Activated CD4-positive, alpha-beta memory T cell treated with anti-CD3 and anti-CD28 coated beads for 36 hours (primary cell): ENCODE data around the gene IPP. TPM values are rescaled to one million over a fixed set of nuclear protein-coding genes. Genes with fewer than 3 reads are reported as not detected.
A peak's percentile ranks its signal among the peaks of the same experiment; 100 is the strongest.

Source experiments
- CTCF ChIA-PET: fragments of 350-600 bp; sonication (Branson Sonifier 250); formaldehyde crosslinking; loops from one replicate; lab custom pipeline; 2021; ENCODE audit warnings: antibody characterized with exemption, inconsistent platforms; lab: Charles Lee
- POLR2A ChIA-PET: fragments of 350-600 bp; sonication (Branson Sonifier 250); formaldehyde crosslinking; loops from one replicate; lab custom pipeline; 2021; ENCODE audit warnings: antibody characterized with exemption; lab: Charles Lee
- DNase-seq: peaks from one replicate; pipeline ENCODE4 v3.0.0-alpha.2; 2020
- H3K27ac Mint-ChIP-seq: one replicate; pipeline ENCODE4 v1.8.0; 2021; ENCODE audit warnings: mixed read lengths
- H3K27me3 Mint-ChIP-seq: one replicate; pipeline ENCODE4 v1.8.0; 2021; ENCODE audit warnings: mixed read lengths
- H3K36me3 Mint-ChIP-seq: one replicate; pipeline ENCODE4 v1.8.0; 2021; ENCODE audit warnings: mixed read lengths
- H3K4me1 Mint-ChIP-seq: one replicate; pipeline ENCODE4 v1.8.0; 2021; ENCODE audit warnings: low read depth, mixed read lengths
- H3K4me3 Mint-ChIP-seq: one replicate; pipeline ENCODE4 v1.8.0; 2021; ENCODE audit warnings: mild to moderate bottlenecking, mixed read lengths
- H3K9me3 Mint-ChIP-seq: one replicate; pipeline ENCODE4 v1.8.0; 2021; ENCODE audit warnings: mixed read lengths
- intact Hi-C: fragments of 100-400 bp; cut with micrococcal nuclease; formaldehyde crosslinking; loops from one replicate; pipeline ENCODE4 v1.15.1; 2023
- total RNA-seq, 2 experiments: library from RNA; stranded (reverse); gene quantifications; one replicate each; pipeline ENCODE4 v1.2.3, GENCODE V29; 2021

The IPP gene
- total RNA-seq, 2 experiments from 2014 or later = 21.4 to 22.9 TPM

GRCh38 chr1:45687754-45688740 lies 62.4 kb downstream of the IPP start, which contains the start of gene TMEM69:
Gene TMEM69, plus strand, starts transcription at chr1:45688181. Its CDS starts 2,888 bp downstream, at chr1:45691069.
- DNase-seq = peak; percentile 89
- peak within 1 kb of the TSS; percentile 99 for H3K27ac Mint-ChIP-seq
- H3K4me1 Mint-ChIP-seq = peaks cover 38% of the 10 kb centered on the region
- intact Hi-C loops = loop anchor here (1.0 to 10.0 kb wide), 12 partner anchors 62 to 881 kb away; partner anchors contain the start of genes BTBD19, CCDC163, DYNLT4 and IPP
- H3K9me3 Mint-ChIP-seq = no peaks in the 10 kb centered on the region
- H3K4me3 Mint-ChIP-seq = peak within 1 kb of the TSS; percentile 99
- peaks cover 29% of the 10 kb centered on the region for H3K36me3 Mint-ChIP-seq
- ChIA-PET POLR2A (interaction anchor here (0.8 to 2.6 kb wide), 8 partner anchors 10 to 957 kb away, joined by 3 to 16 read pairs (median 4); partner anchors contain the start of genes NASP and RNU5D-1), CTCF (interaction anchor here (1.1 kb wide), 1 partner anchor 34 kb away, joined by 3 read pairs; no protein-coding TSS in a partner anchor)
- no peaks in the 10 kb centered on the region for H3K27me3 Mint-ChIP-seq

DNA sequence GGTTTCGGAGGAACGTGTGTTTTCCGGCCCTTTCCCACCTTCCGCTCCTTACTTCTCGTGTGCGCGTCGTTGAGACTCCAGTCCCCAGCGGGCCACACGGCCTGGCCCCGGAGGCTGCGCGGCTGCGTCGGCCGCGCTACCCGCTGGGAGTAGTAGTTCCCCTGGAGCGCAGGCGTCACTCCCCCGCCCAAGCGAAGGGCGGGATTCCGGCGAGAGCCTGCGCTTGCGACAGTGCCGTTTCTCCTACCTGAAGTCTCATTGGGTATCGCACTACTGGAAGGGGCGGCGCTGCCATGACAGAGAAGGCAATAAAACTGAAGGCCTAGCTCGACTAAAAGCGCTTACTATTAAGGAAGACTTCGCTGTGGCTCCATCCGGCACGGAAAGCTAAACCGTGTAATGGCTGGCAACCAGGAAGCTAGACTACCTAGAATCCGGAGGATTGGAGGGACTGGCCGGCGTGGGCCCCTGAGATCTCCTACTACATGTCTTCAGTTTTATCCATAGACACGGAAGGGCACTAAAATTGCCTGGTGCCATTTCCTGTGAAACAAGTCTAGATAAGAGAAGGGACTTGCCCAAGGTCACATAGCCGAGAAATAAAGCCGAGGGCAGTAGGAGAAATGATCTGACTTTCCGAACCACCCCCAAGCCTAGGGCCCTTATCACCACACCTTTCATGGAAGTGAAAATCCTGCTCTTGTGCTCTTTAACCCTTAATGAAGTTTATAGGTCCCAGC lies 63.3 kb downstream of the IPP start:
- peaks cover 45% of the 10 kb centered on the region for H3K4me1 Mint-ChIP-seq

GRCh38 chr1:45686288-45687013 lies 64.0 kb downstream of the IPP start, which contains the start of gene GPBP1L1:
Gene GPBP1L1, minus strand, starts transcription at chr1:45686533. Its CDS starts 27,446 bp downstream, at chr1:45659087.
- Mint-ChIP-seq H3K27ac (peak within 1 kb of the TSS; percentile 99), H3K27me3 (no peaks in the 10 kb centered on the region), H3K4me1 (peaks cover 50% of the 10 kb centered on the region), H3K4me3 (peak within 1 kb of the TSS; percentile 99), H3K9me3 (no peaks in the 10 kb centered on the region), H3K36me3 (peaks cover 25% of the 10 kb centered on the region)
- intact Hi-C loops = loop anchor here (1.0 to 10.0 kb wide), 12 partner anchors 31 to 879 kb away; partner anchors contain the start of genes BTBD19, DYNLT4, IPP and LRRC41
- peak; percentile 99 for DNase-seq
- CTCF ChIA-PET = interaction anchor here (1.1 to 1.8 kb wide), 7 partner anchors 10 to 538 kb away, joined by 3 to 13 read pairs (median 3); no protein-coding TSS in a partner anchor
- POLR2A ChIA-PET = interaction anchor here (0.6 to 2.6 kb wide), 13 partner anchors 8 to 956 kb away, joined by 3 to 16 read pairs (median 4); partner anchors contain the start of genes MUTYH, NASP, PRDX1 and RNU5D-1

More for the DNA sequence above, 63.3 kb downstream of the IPP start:
- Mint-ChIP-seq H3K4me3 (peak overlapping the region; percentile 99), H3K27ac (peak overlapping the region; percentile 99), H3K27me3 (no peaks in the 10 kb centered on the region), H3K36me3 (peaks cover 27% of the 10 kb centered on the region), H3K9me3 (no peaks in the 10 kb centered on the region)
- DNase-seq = peak; percentile 98
- POLR2A ChIA-PET = interaction anchor here (0.6 to 2.6 kb wide), 6 partner anchors 9 to 956 kb away, joined by 3 to 16 read pairs (median 6); partner anchors contain the start of genes NASP, PRDX1 and RNU5D-1
- intact Hi-C loops = loop anchor here (1.0 to 10.0 kb wide), 10 partner anchors 63 to 880 kb away; partner anchors contain the start of genes BTBD19, DYNLT4, IPP and LRRC41
- CTCF ChIA-PET = interaction anchor here (1.3 to 1.8 kb wide), 3 partner anchors 10 to 43 kb away, joined by 3 to 13 read pairs (median 3); no protein-coding TSS in a partner anchor

DNA sequence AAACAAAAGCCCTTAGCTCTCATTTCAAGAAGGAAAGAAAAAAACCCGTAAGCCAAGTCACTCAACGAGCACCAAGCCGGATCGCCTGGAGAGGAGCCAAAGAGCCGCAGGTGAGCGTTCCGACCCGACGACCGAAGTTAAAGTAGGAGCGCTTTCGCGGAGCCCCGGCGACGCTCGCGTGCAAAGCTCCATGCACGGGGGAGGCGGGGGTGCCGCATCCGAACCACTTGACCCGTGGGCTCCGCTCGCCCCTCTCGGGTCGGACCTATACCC lies 64.5 kb downstream of the IPP start:
- peak; percentile 72 for DNase-seq
- POLR2A ChIA-PET = interaction anchor here (0.7 to 2.6 kb wide), 12 partner anchors 8 to 346 kb away, joined by 3 to 16 read pairs (median 4); partner anchors contain the start of genes MUTYH, NASP, PRDX1 and TOE1
- peaks cover 22% of the 10 kb centered on the region for H3K36me3 Mint-ChIP-seq
- no peaks in the 10 kb centered on the region for H3K9me3 Mint-ChIP-seq
- intact Hi-C loops = loop anchor here (1.0 to 10.0 kb wide), 10 partner anchors 31 to 879 kb away; partner anchors contain the start of genes BTBD19, DYNLT4, LRRC41 and MAST2
- peak overlapping the region; percentile 99 for H3K4me3 Mint-ChIP-seq
- H3K27me3 Mint-ChIP-seq = no peaks in the 10 kb centered on the region
- peaks cover 54% of the 10 kb centered on the region for H3K4me1 Mint-ChIP-seq
- H3K27ac Mint-ChIP-seq = peak overlapping the region; percentile 99
- CTCF ChIA-PET = interaction anchor here (0.7 to 1.8 kb wide), 8 partner anchors 9 to 538 kb away, joined by 3 to 13 read pairs (median 3); no protein-coding TSS in a partner anchor

GRCh38 chr1:45685308-45686014 lies 65.0 kb downstream of the IPP start:
- H3K9me3 Mint-ChIP-seq = no peaks in the 10 kb centered on the region
- H3K4me1 Mint-ChIP-seq = peaks cover 56% of the 10 kb centered on the region
- peaks cover 20% of the 10 kb centered on the region for H3K36me3 Mint-ChIP-seq
- peak overlapping the region; percentile 99 for H3K27ac Mint-ChIP-seq
- ChIA-PET CTCF (interaction anchor here (0.7 to 1.8 kb wide), 8 partner anchors 9 to 539 kb away, joined by 3 to 13 read pairs (median 3); no protein-coding TSS in a partner anchor), POLR2A (interaction anchor here (0.7 to 2.6 kb wide), 12 partner anchors 7 to 345 kb away, joined by 3 to 16 read pairs (median 4); partner anchors contain the start of genes MUTYH, NASP, PRDX1 and TOE1)
- H3K4me3 Mint-ChIP-seq = peak overlapping the region; percentile 99
- DNase-seq = no peak
- H3K27me3 Mint-ChIP-seq = no peaks in the 10 kb centered on the region
- intact Hi-C loops = loop anchor here (1.0 to 10.0 kb wide), 10 partner anchors 30 to 878 kb away; partner anchors contain the start of genes BTBD19, DYNLT4, LRRC41 and MAST2

DNA sequence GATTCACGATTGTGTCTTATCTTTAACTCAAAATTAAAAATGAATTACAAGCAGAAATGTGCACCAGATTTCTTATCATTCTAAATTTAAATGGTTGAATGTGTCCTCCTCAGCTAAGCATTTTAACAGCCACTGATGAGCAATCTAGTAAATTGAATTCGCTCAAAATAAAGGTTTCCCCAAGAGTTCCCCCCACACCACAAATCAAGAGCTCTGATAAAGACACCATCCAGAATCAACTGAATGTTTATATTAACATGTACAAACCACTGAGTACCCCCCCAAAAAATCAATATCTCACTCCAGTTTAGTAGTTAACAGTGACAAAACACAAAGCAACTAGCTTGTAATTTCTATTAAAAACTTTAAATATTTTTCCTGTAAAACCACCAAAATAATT lies 66.1 kb downstream of the IPP start:
- H3K4me1 Mint-ChIP-seq = peaks cover 55% of the 10 kb centered on the region
- intact Hi-C loops = loop anchor here (10.0 kb wide), 2 partner anchors 500 to 620 kb away; partner anchors contain the start of genes LRRC41 and UQCRH
- H3K36me3 Mint-ChIP-seq = peaks cover 14% of the 10 kb centered on the region
- H3K27ac Mint-ChIP-seq = no peak overlapping the region
- DNase-seq = no peak
- POLR2A ChIA-PET = interaction anchor here (1.2 kb wide), 1 partner anchor 12 kb away, joined by 3 read pairs; no protein-coding TSS in a partner anchor
- peak overlapping the region; percentile 58 for H3K4me3 Mint-ChIP-seq
- H3K27me3 Mint-ChIP-seq = no peaks in the 10 kb centered on the region
- CTCF ChIA-PET = interaction anchor here (0.6 to 1.4 kb wide), 3 partner anchors 11 to 970 kb away, joined by 3 read pairs; no protein-coding TSS in a partner anchor
- H3K9me3 Mint-ChIP-seq = no peaks in the 10 kb centered on the region

GRCh38 chr1:45682942-45683341 lies 67.5 kb downstream of the IPP start:
- POLR2A ChIA-PET = no interaction called here
- intact Hi-C loops = loop anchor here (10.0 kb wide), 2 partner anchors 502 to 622 kb away; partner anchors contain the start of genes LRRC41 and UQCRH
- no peaks in the 10 kb centered on the region for H3K27me3 Mint-ChIP-seq
- H3K27ac Mint-ChIP-seq = no peak overlapping the region
- CTCF ChIA-PET = interaction anchor here (0.6 to 0.8 kb wide), 2 partner anchors 190 to 797 kb away, joined by 3 read pairs; no protein-coding TSS in a partner anchor
- H3K9me3 Mint-ChIP-seq = no peaks in the 10 kb centered on the region
- no peak for DNase-seq
- H3K36me3 Mint-ChIP-seq = peaks cover 10% of the 10 kb centered on the region
- peaks cover 61% of the 10 kb centered on the region for H3K4me1 Mint-ChIP-seq
- H3K4me3 Mint-ChIP-seq = no peak overlapping the region

DNA sequence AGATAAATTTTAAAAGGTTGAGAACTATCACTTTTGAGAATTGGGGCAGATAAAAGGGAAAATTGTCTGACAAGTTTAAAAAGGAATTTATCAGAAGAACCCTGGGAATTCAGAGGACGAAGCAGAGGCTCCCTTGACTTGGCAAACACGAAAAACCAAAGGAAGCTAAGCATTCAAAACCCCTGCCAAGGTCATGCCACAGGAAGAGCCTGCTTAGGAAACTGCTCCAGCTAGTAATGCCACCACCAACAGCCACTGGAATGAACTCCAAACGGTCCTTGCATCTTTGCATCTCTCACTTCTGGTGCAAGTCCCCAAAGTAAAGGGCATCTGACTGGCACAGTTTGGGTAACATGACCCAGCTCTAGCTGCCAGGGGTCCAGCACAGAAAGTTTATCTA lies 71.3 kb downstream of the IPP start:
- H3K27ac Mint-ChIP-seq = no peak overlapping the region
- DNase-seq = no peak
- no peaks in the 10 kb centered on the region for H3K36me3 Mint-ChIP-seq
- no peaks in the 10 kb centered on the region for H3K9me3 Mint-ChIP-seq
- ChIA-PET POLR2A (interaction anchor here (0.7 kb wide), 1 partner anchor 23 kb away, joined by 3 read pairs; no protein-coding TSS in a partner anchor), CTCF (no interaction called here)
- H3K4me1 Mint-ChIP-seq = peaks cover 71% of the 10 kb centered on the region
- no peak overlapping the region for H3K4me3 Mint-ChIP-seq
- no peaks in the 10 kb centered on the region for H3K27me3 Mint-ChIP-seq
- intact Hi-C loops = no loop called here

DNA sequence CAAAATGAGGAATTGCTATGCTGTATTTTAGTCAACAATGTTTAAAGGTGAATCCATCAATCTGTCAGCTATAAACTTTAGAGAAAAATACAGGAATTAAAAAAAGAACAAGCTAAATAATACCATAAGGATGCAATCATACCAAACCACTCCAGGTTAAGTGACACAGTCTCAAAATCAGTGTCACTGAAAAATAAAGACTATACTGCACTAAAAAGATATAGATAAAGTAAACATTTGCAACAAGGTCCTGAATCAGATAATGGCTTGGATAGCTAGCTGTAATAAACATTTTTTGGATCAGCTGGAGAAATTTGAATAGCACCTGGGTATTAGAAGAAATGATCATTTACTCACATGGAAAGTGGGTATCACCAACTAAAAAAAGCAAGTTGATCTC lies 72.0 kb downstream of the IPP start:
- CTCF ChIA-PET = interaction anchor here (1.4 kb wide), 1 partner anchor 24 kb away, joined by 4 read pairs; no protein-coding TSS in a partner anchor
- H3K36me3 Mint-ChIP-seq = no peaks in the 10 kb centered on the region
- no peak for DNase-seq
- H3K4me3 Mint-ChIP-seq = no peak overlapping the region
- no peaks in the 10 kb centered on the region for H3K27me3 Mint-ChIP-seq
- H3K9me3 Mint-ChIP-seq = no peaks in the 10 kb centered on the region
- intact Hi-C loops = no loop called here
- no peak overlapping the region for H3K27ac Mint-ChIP-seq
- peaks cover 71% of the 10 kb centered on the region for H3K4me1 Mint-ChIP-seq
- POLR2A ChIA-PET = interaction anchor here (1.0 to 1.2 kb wide), 2 partner anchors 8 to 10 kb away, joined by 3 to 5 read pairs; partner anchors contain the start of genes GPBP1L1 and TMEM69
